Liver (tissue), 9 donors: Measurements from ENCODE around the gene GPR15LG. TPM values are rescaled to one million over a fixed set of nuclear protein-coding genes. Genes with fewer than 3 reads are reported as not detected.

Source experiments
- DNase-seq: peaks from one replicate; pipeline ENCODE4 v3.0.0-alpha.2; 2017; ENCODE audit warnings: low spot score
- H3K27ac ChIP-seq, 2 donors: one replicate each; pipeline ENCODE4 v1.7.0; 2013; ENCODE audit warnings: inconsistent platforms in 2 of 2, low read length in 2 of 2, control low read depth in 1 of 2, low read depth in 1 of 2, mild to moderate bottlenecking in 1 of 2
- H3K27me3 ChIP-seq, 4 donors: one replicate each; pipeline versions ENCODE4 v1.6.1 to v1.7.0; 2013; ENCODE audit warnings: low read length in 3 of 4, inconsistent platforms in 1 of 4, mild to moderate bottlenecking in 1 of 4, moderate library complexity in 1 of 4; ENCODE audit not compliant: control insufficient read depth in 4 of 4, insufficient read depth in 4 of 4
- H3K36me3 ChIP-seq, 4 donors: one replicate each; pipeline versions ENCODE4 v1.6.1 to v1.7.0; 2013; ENCODE audit warnings: low read length in 3 of 4, mild to moderate bottlenecking in 3 of 4, low read depth in 1 of 4, moderate library complexity in 1 of 4; ENCODE audit not compliant: control insufficient read depth in 4 of 4, insufficient read depth in 3 of 4
- H3K4me1 ChIP-seq, 4 donors: one replicate each; pipeline versions ENCODE4 v1.6.1 to v1.7.0; 2013; ENCODE audit warnings: low read length in 3 of 4, mild to moderate bottlenecking in 3 of 4, moderate library complexity in 1 of 4; ENCODE audit not compliant: control insufficient read depth in 4 of 4, insufficient read depth in 4 of 4
- H3K4me3 ChIP-seq, 3 donors: one replicate each; pipeline versions ENCODE4 v1.6.1 to v1.7.0; 2013; ENCODE audit warnings: low read length in 3 of 3, control low read depth in 1 of 3, low read depth in 1 of 3, mild to moderate bottlenecking in 1 of 3
- H3K9ac ChIP-seq, 2 donors: one replicate each; pipeline ENCODE4 v1.7.0; 2013; ENCODE audit warnings: low read length in 2 of 2, mild to moderate bottlenecking in 2 of 2, moderate library complexity in 2 of 2, control low read depth in 1 of 2, low read depth in 1 of 2
- H3K9me3 ChIP-seq, 4 donors: one replicate each; pipeline versions ENCODE4 v1.6.1 to v1.7.0; 2013; ENCODE audit warnings: low read length in 3 of 4; ENCODE audit not compliant: control insufficient read depth in 4 of 4
- EGR1 ChIP-seq, 2 donors: IDR thresholded peaks; 2 replicates each; pipeline ENCODE4 v1.6.1; 2016 to 2018; ENCODE audit warnings: antibody characterized with exemption in 2 of 2, low read depth in 2 of 2
- FOXA1 ChIP-seq: IDR thresholded peaks from 2 replicates; pipeline ENCODE4 v1.6.1; 2016; ENCODE audit warnings: antibody characterized with exemption
- FOXA2 ChIP-seq: IDR thresholded peaks from 2 replicates; pipeline ENCODE4 v1.6.1; 2016; ENCODE audit warnings: antibody characterized with exemption
- GABPA ChIP-seq, 2 donors: IDR thresholded peaks in 1 of 2; conservative IDR thresholded peaks in 1 of 2; 2 replicates each; pipeline ENCODE4 v1.6.1; 2016; ENCODE audit warnings: antibody characterized with exemption in 2 of 2, mild to moderate bottlenecking in 1 of 2, moderate library complexity in 1 of 2
- HNF4A ChIP-seq, 2 donors: conservative IDR thresholded peaks; 2 replicates each; pipeline ENCODE4 v1.6.1; 2016; ENCODE audit warnings: antibody characterized with exemption in 2 of 2, mild to moderate bottlenecking in 2 of 2
- HNF4G ChIP-seq: IDR thresholded peaks from 2 replicates; pipeline ENCODE4 v1.6.1; 2016; ENCODE audit warnings: antibody characterized with exemption
- JUND ChIP-seq, 2 donors: IDR thresholded peaks; 2 replicates each; pipeline ENCODE4 v1.6.1; 2016; ENCODE audit warnings: antibody characterized with exemption in 2 of 2
- NR2F2 ChIP-seq: IDR thresholded peaks from 2 replicates; pipeline ENCODE4 v1.6.1; 2016; ENCODE audit warnings: antibody characterized with exemption
- REST ChIP-seq: IDR thresholded peaks from 2 replicates; pipeline ENCODE4 v1.6.1; 2016; ENCODE audit warnings: antibody characterized with exemption, mild to moderate bottlenecking
- SP1 ChIP-seq: IDR thresholded peaks from 2 replicates; pipeline ENCODE4 v1.6.1; 2018; ENCODE audit warnings: antibody characterized with exemption, mild to moderate bottlenecking
- TAF1 ChIP-seq: conservative IDR thresholded peaks from 2 replicates; pipeline ENCODE4 v1.6.1; 2016; ENCODE audit warnings: antibody characterized with exemption, mild to moderate bottlenecking
- YY1 ChIP-seq: IDR thresholded peaks from 2 replicates; pipeline ENCODE4 v1.6.1; 2016; ENCODE audit warnings: antibody characterized with exemption, mild to moderate bottlenecking
- WGBS: extraction: QIAGEN DNeasy Blood & Tissue Kit; methylation state at CpG from one replicate; pipeline ENCODE4 v1.1.7; 2013; 5-methylcytosine and 5-hydroxymethylcytosine counted together
- polyA plus RNA-seq, 2 donors: library from polyadenylated mRNA; stranded (reverse) in 1 of 2; unstranded in 1 of 2; fragments of 200-250 nt in 1 of 2; fragments of >200 nt in 1 of 2; fragmentation: Nextera tagmentation in 1 of 2; extraction: Ambion mirVana in 1 of 2; gene quantifications; one replicate each; pipeline versions ENCODE4 v1.2.1 to v1.2.3, GENCODE V29; 2013 to 2015
- total RNA-seq, 2 donors: library from RNA; depleted of rRNA; stranded (reverse); fragments of >200 nt; gene quantifications; one replicate each; pipeline ENCODE4 v1.2.3, GENCODE V29; 2014
- TF ChIP-seq, protein P1 (sequence below): fragments of 150-350 bp; IDR thresholded peaks from 2 replicates; pipeline ENCODE4 v1.5.1; 2017; ENCODE audit warnings: improper control_type of control experiment, low read depth, low read length; ENCODE audit not compliant: missing input control
- TF ChIP-seq, protein P2 (sequence below): IDR thresholded peaks from 2 replicates; pipeline ENCODE4 v1.6.1; 2016; ENCODE audit warnings: antibody characterized with exemption
- donor health status: healthy.
- donor health status: healthy.
- donor health status: healthy.
- donor health status: healthy.
- donor health status: healthy.

The GPR15LG gene
- total and polyA plus RNA-seq, 4 donors: not detected

DNA sequence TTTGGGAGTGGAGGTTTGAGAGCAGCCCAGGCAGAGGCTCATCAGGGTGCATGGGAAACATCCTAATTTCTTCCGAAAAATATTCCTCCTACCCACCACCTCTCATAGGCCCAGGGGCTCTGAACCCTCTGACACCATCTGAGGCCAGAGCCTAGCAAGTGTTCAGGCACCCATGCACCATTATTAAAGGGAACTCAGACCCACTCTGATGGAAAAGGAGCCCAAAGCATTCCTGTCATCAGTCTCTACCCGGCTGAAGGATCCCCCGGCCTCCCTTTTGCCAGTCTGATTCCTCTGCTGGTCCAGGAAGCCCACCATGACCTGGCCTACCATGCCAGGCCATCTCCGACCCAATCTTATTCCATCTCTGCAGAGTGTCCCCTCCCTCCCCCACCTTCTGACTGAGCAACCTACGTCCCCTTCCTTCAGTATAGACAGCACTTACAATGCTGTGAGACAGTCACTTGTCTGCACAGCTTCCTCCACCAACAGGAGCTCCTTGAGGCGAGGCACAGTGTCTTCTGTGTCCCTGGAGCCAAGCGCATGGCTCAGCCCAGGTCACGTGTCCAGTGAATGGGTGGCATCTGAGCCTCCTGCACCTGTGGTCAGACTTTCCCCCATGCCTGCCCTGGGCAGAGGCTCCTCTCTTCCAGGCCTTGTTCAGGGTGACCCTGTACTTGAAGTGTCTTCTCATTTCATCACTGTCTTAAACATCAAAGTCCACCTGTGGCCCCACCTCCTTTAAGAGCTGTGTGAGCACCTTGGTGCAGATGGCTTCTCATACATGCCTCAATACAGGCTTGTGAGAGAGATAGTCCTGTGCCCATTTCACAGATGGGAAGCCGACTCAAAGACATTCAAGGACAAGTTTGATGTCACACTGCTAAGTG lies 889 bp upstream of the GPR15LG start:
- Histone ChIP-seq H3K27me3 (no peaks in the 10 kb centered on the region), H3K4me1 (no peaks in the 10 kb centered on the region), H3K9me3 (no peaks in the 10 kb centered on the region), H3K4me3 (no peak overlapping the region), H3K27ac (no peak overlapping the region), H3K9ac (no peak overlapping the region), H3K36me3 (no peaks in the 10 kb centered on the region)
- TF ChIP-seq FOXA1: no peak
- TF ChIP-seq, protein P1, sequence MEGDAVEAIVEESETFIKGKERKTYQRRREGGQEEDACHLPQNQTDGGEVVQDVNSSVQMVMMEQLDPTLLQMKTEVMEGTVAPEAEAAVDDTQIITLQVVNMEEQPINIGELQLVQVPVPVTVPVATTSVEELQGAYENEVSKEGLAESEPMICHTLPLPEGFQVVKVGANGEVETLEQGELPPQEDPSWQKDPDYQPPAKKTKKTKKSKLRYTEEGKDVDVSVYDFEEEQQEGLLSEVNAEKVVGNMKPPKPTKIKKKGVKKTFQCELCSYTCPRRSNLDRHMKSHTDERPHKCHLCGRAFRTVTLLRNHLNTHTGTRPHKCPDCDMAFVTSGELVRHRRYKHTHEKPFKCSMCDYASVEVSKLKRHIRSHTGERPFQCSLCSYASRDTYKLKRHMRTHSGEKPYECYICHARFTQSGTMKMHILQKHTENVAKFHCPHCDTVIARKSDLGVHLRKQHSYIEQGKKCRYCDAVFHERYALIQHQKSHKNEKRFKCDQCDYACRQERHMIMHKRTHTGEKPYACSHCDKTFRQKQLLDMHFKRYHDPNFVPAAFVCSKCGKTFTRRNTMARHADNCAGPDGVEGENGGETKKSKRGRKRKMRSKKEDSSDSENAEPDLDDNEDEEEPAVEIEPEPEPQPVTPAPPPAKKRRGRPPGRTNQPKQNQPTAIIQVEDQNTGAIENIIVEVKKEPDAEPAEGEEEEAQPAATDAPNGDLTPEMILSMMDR: no peak
- TF ChIP-seq REST: no peak
- TF ChIP-seq HNF4A (conservative IDR thresholded peaks at IDR 0.05): no peak
- no peak for TF ChIP-seq GABPA (IDR thresholded peaks at IDR 0.05 in 1 of 2, conservative IDR thresholded peaks at IDR 0.05 in 1 of 2)
- TF ChIP-seq, protein P2, sequence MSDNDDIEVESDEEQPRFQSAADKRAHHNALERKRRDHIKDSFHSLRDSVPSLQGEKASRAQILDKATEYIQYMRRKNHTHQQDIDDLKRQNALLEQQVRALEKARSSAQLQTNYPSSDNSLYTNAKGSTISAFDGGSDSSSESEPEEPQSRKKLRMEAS: no peak
- no peak for TF ChIP-seq HNF4G
- TF ChIP-seq YY1: no peak
- TF ChIP-seq SP1: no peak
- TF ChIP-seq FOXA2: no peak
- TF ChIP-seq JUND (IDR thresholded peaks at IDR 0.05): no peak
- no peak for TF ChIP-seq TAF1
- TF ChIP-seq EGR1 (IDR thresholded peaks at IDR 0.05; ENCODE audit: low read depth in 2 of 2): no peak
- DNase-seq: no peak
- 89% methylated on average over 9 of the region's 9 CpGs for WGBS

DNA sequence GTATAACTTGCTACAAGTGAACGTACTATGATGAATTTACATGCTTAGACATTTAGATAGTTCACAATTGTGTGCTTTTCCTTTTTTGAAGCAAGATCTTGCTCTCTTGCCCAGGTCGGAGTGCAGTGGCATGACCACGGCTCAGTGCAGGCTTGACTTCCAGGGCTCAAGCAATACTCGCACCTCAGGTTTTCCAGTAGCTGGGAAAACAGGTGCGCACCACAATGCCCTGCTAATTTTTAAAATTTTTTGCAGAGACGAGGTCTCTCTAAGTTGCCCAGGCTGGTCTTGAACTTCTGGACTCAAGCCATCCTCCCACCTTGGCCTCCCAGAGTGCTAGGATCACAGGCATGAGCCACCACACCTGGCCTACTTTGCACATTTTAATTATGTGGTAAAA lies 1.8 kb downstream of the GPR15LG start:
- Histone ChIP-seq H3K4me1 (no peaks in the 10 kb centered on the region), H3K9me3 (no peaks in the 10 kb centered on the region)

More for the DNA sequence above, 1.8 kb downstream of the GPR15LG start:
- H3K27me3 ChIP-seq: no peaks in the 10 kb centered on the region
- 84% methylated on average over 6 of the region's 6 CpGs for WGBS
- no peak overlapping the region for H3K27ac ChIP-seq
- no peak overlapping the region for H3K4me3 ChIP-seq
- no peak for DNase-seq
- no peak for TF ChIP-seq NR2F2
- TF ChIP-seq, protein P2: no peak
- TF ChIP-seq JUND (IDR thresholded peaks at IDR 0.05): no peak
- no peak for TF ChIP-seq TAF1
- H3K9ac ChIP-seq: no peak overlapping the region
- H3K36me3 ChIP-seq: no peaks in the 10 kb centered on the region
